PFSK-1 (cell line): ENCODE measurements around the gene S100A2.

Experiments
- FOXP2 ChIP-seq: optimal IDR thresholded peaks from 2 replicates; pipeline ENCODE3; 2011; ENCODE audit warnings: borderline replicate concordance, control low read depth, inconsistent platforms; ENCODE audit not compliant: insufficient read depth; ENCODE audit errors: extremely low read length, extremely low read depth
- POLR2AphosphoS5 ChIP-seq: IDR thresholded peaks from 2 replicates; pipeline ENCODE4 v1.6.1; 2012; ENCODE audit warnings: low read depth, mild to moderate bottlenecking, control low read depth, low read length, moderate library complexity
- SIN3A ChIP-seq: IDR thresholded peaks from 2 replicates; pipeline ENCODE4 v1.6.1; 2012; ENCODE audit warnings: mild to moderate bottlenecking, low read length, moderate library complexity, borderline replicate concordance; ENCODE audit not compliant: insufficient read depth
- TAF1 ChIP-seq: IDR thresholded peaks from 2 replicates; pipeline ENCODE4 v1.6.1; 2012; ENCODE audit warnings: low read length, control low read depth, borderline replicate concordance; ENCODE audit not compliant: insufficient read depth
- TF ChIP-seq, protein P1 (sequence below), 2 experiments: IDR thresholded peaks; 2 replicates each; pipeline versions ENCODE4 v1.6.1 to v1.8.0; 2011 to 2012; ENCODE audit warnings: low read depth in 2 of 2, low read length in 2 of 2, control low read depth in 1 of 2, inconsistent platforms in 1 of 2, mild to moderate bottlenecking in 1 of 2, moderate library complexity in 1 of 2; ENCODE audit not compliant: insufficient read depth in 1 of 2

Gene S100A2

DNA sequence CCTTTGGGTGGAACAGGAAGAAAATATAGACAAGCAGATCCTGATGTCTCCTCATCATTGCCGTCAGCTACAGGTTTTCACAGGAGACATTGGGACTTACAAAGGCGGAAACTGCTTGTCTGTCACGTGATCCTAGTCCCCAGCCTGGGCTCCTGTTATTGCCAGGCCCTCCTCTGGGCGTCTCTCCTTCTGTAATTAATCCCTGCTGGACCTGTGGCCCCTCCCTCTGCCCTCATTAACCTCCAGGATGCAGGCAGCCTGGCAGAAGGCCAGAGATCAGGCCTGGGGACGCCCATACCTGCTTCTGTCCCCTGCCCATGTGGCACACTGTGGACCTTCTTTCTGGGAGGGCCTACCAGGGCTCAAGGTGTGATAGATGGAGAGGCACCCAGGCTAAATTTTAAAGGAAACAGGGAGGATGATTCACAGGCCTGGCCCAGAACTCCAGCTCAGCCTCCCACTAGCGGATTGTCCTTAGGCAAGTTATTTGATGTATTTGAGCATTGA lies 27.3 kb downstream of the S100A2 start:
- TF ChIP-seq FOXP2 (no peak), TAF1 (no peak), SIN3A (no peak), POLR2AphosphoS5 (no peak)
- TF ChIP-seq, protein P1, sequence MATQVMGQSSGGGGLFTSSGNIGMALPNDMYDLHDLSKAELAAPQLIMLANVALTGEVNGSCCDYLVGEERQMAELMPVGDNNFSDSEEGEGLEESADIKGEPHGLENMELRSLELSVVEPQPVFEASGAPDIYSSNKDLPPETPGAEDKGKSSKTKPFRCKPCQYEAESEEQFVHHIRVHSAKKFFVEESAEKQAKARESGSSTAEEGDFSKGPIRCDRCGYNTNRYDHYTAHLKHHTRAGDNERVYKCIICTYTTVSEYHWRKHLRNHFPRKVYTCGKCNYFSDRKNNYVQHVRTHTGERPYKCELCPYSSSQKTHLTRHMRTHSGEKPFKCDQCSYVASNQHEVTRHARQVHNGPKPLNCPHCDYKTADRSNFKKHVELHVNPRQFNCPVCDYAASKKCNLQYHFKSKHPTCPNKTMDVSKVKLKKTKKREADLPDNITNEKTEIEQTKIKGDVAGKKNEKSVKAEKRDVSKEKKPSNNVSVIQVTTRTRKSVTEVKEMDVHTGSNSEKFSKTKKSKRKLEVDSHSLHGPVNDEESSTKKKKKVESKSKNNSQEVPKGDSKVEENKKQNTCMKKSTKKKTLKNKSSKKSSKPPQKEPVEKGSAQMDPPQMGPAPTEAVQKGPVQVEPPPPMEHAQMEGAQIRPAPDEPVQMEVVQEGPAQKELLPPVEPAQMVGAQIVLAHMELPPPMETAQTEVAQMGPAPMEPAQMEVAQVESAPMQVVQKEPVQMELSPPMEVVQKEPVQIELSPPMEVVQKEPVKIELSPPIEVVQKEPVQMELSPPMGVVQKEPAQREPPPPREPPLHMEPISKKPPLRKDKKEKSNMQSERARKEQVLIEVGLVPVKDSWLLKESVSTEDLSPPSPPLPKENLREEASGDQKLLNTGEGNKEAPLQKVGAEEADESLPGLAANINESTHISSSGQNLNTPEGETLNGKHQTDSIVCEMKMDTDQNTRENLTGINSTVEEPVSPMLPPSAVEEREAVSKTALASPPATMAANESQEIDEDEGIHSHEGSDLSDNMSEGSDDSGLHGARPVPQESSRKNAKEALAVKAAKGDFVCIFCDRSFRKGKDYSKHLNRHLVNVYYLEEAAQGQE (IDR thresholded peaks at IDR 0.05; ENCODE audit: insufficient read depth in 1 of 2, low read depth in 2 of 2, low read length in 2 of 2), result no peak

DNA sequence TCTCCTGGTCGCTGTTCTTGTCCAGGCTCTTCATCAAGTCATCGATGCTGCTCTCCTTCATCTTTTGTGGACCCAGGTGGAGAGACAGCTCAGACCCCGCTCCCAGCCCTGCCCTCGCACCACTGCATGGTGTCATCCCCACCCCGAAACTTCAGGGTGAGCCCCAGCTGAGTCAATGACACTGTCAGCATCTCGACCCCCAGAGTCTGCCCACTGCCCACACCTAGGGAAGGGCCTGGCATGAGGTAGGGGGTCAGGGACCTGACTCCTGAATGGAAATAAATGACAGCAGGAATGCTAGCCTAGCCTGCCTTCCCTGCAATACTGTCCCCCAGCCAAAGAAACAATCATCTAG lies 28.3 kb downstream of the S100A2 start:
- TF ChIP-seq, protein P1 (IDR thresholded peaks at IDR 0.05; ENCODE audit: insufficient read depth in 1 of 2, low read depth in 2 of 2, low read length in 2 of 2), result no peak
- TF ChIP-seq POLR2AphosphoS5, result no peak
- TF ChIP-seq SIN3A, result no peak
- TF ChIP-seq FOXP2, result no peak
- no peak for TF ChIP-seq TAF1

DNA sequence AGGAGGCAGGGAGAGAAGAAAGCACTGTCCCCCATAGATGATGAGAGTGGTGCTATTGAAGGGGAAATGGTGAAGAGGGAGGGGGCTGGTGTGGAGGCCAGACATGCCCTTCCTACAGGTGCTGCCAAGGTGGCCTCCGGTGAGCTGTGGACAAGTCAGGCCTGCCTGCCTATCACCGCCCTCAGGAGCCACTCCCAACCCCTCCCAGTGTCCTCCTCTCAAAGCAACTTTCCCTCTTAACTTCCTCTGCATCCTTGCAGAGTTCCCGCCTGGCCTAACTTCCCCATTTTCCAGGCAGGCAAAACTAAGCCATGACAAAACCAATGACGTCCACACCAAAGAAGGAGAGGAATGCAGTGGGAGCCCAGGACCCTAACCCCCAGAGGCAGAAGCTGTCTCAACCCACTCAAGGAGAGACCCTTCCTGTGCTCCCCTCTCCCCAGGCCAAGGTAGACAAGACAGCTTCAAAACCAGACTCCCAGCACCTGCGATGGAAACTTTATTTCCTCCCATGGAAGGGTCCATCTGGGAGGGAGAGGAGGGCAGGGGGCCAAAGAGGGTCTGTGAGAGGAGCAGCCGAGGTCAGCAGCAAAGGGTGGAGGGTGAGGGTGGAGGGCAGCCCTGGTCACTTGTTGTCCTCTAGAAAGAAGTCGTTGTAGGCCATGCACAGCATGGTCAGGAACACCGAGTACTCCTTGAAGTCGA lies 28.8 kb downstream of the S100A2 start:
- TF ChIP-seq SIN3A, result no peak
- TF ChIP-seq FOXP2, result no peak
- TF ChIP-seq TAF1, result no peak

DNA sequence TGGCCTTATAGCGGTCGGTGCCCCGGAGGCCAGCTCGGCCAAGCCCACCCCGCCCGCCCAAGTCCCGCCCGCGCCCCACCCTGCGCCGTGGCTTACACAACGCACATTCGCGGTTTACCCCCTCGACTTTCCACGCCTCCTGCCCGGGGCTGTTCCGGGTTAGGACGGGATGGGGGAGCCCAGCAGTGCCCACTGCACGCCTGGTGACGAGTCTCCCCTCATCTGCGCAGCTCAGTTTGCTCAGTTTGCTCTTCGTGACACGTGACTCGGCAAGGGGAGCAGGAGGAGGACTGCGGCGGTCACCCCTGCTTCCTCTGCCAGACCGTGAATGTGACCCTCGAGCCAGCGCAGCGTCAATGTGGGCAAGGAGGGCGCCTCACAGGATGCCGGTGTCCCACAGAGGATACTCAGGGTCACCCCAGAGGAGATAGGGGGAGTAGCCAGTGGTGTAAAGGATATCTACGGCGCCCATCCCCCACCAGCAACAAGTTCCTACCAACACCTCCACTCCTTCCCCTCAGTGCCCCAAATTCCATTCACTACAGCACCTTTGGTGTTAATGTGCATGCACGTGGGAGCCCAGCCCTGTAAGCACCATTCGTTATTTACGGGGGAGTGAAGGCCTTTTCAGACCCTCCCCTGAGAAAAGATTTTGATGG lies 29.5 kb downstream of the S100A2 start:
- TF ChIP-seq TAF1 (no peak), SIN3A (no peak), POLR2AphosphoS5 (no peak), FOXP2 (no peak)
- TF ChIP-seq, protein P1 (IDR thresholded peaks at IDR 0.05; ENCODE audit: insufficient read depth in 1 of 2, low read depth in 2 of 2, low read length in 2 of 2), result no peak

DNA sequence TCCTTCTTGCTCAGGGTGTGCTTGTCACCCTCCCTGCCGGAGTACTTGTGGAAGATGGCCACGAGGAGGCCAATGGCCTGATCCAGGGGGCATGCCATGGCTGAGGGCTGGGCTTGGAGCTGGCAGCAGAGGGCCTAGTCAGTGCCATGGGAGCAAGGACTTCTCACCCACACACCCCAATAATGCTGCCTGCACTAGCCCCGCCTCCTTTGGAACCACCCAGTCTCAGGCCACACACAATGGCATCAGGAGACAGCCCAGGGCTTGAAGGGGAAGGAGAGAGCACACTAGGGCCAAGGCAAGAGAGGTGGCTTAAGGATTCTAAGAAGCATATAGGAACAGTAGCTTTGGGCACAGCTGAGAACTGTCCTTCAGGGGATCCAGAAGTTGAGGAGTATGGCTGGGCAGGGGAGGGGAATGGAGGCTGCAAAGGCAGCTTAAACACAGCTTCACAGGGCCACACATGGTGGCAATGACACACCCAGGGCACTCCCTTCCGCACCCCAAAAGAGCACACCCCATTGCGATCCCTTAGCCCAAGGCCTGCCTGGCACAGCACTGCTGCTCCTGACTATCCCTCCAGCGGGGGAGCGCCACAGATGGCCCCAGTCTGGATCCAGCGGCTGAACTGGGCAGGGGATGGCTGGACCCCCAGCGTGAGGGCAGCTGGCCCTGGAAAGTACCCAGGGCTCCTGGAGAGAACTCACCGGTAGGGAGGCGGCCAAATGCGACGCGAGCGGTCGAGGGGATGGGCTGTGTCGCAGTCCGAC lies 30.2 kb downstream of the S100A2 start, which contains the start of gene S100A6:
Gene S100A6 (minus strand): TSS at position 750 of the 770 bp plus-strand sequence. CDS start 652 bp downstream, at position 98.
- no peak for TF ChIP-seq FOXP2
